K562 (cell line): ENCODE data around the gene PNMA8A.

Experiments used
- KLF16 ChIP-seq: IDR thresholded peaks from 2 replicates; pipeline ENCODE4 v1.6.1; 2016; ENCODE audit warnings: antibody characterized with exemption
- MXI1 ChIP-seq: IDR thresholded peaks from 2 replicates; pipeline ENCODE4 v1.6.1; 2011; ENCODE audit warnings: low read depth, mild to moderate bottlenecking, improper control_type of control experiment, low read length
- TF ChIP-seq, protein P1 (sequence below): sonication (generic); formaldehyde crosslinking; IDR thresholded peaks from 2 replicates; pipeline ENCODE4 v1.8.1; 2023; ENCODE audit warnings: mild to moderate bottlenecking, missing genetic modification reagents
- TF ChIP-seq, protein P2 (sequence below), 3 experiments: IDR thresholded peaks in 2 of 3; conservative IDR thresholded peaks in 1 of 3; 2 replicates each; pipeline ENCODE4 v1.5.1; 2011 to 2012; ENCODE audit warnings: low read length in 3 of 3, mild to moderate bottlenecking in 3 of 3, control low read depth in 2 of 3, improper control_type of control experiment in 1 of 3, inconsistent platforms in 1 of 3, low read depth in 1 of 3, mixed read lengths in 1 of 3, moderate library complexity in 1 of 3; ENCODE audit not compliant: insufficient read depth in 2 of 3

DNA sequence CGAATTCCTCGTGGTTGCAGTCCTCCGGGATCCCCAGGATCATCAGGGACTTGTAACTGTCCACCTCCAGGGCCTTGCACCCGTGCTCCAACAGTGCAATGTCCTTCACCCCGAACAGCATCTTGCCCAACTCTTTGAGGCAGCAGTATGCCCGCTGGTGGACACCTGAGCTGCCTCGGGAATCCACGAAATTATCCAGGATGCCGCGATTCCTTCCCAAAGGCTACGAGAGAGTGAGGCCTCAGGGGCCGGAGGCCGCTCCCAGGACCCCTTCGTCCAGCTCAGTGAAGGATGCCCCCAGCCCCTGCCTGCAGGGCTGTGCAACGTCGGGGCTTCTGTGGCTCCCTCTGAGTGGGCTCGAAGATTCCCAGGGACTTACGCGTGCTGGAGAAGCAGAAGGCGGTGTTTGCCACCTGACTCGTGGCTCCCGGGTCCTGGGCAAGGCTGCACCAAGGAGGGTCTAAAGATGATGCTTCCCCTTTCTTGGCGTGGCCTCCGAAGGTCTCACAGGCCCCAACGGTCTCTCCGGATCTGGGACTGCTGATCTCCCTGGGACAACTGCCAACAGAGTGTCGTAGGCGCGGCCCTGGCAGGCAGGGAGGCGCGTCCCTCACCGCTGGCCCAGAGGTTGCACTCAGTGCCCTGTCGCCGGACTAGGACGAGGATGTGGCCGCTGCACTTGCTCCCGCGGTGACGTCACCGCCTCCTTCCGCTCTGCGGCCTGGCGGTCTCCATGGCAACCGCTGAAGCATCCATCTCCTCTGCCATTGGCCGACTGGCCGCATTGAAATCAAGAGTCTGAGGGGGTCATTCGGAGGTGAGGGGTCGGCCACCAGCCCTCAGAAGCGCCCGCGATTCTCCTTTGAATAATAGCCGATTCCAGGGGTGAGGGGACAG is 42.9 kb downstream of the PNMA8A start, which contains the start of gene PNMA8C:
- TF ChIP-seq, protein P1, sequence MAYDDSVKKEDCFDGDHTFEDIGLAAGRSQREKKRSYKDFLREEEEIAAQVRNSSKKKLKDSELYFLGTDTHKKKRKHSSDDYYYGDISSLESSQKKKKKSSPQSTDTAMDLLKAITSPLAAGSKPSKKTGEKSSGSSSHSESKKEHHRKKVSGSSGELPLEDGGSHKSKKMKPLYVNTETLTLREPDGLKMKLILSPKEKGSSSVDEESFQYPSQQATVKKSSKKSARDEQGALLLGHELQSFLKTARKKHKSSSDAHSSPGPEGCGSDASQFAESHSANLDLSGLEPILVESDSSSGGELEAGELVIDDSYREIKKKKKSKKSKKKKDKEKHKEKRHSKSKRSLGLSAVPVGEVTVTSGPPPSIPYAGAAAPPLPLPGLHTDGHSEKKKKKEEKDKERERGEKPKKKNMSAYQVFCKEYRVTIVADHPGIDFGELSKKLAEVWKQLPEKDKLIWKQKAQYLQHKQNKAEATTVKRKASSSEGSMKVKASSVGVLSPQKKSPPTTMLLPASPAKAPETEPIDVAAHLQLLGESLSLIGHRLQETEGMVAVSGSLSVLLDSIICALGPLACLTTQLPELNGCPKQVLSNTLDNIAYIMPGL (CRISPR knock-in tag) = no peak
- TF ChIP-seq MXI1 (no peak), KLF16 (no peak)
- TF ChIP-seq, protein P2, sequence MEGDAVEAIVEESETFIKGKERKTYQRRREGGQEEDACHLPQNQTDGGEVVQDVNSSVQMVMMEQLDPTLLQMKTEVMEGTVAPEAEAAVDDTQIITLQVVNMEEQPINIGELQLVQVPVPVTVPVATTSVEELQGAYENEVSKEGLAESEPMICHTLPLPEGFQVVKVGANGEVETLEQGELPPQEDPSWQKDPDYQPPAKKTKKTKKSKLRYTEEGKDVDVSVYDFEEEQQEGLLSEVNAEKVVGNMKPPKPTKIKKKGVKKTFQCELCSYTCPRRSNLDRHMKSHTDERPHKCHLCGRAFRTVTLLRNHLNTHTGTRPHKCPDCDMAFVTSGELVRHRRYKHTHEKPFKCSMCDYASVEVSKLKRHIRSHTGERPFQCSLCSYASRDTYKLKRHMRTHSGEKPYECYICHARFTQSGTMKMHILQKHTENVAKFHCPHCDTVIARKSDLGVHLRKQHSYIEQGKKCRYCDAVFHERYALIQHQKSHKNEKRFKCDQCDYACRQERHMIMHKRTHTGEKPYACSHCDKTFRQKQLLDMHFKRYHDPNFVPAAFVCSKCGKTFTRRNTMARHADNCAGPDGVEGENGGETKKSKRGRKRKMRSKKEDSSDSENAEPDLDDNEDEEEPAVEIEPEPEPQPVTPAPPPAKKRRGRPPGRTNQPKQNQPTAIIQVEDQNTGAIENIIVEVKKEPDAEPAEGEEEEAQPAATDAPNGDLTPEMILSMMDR (IDR thresholded peaks at IDR 0.05 in 2 of 3, conservative IDR thresholded peaks at IDR 0.05 in 1 of 3; ENCODE audit: insufficient read depth in 2 of 3, low read depth in 1 of 3, low read length in 3 of 3) = no peak
